Pancreas (tissue), 10 donors: Measurements from ENCODE around the gene ANKRD17. TPM values are rescaled to one million over a fixed set of nuclear protein-coding genes. Genes with fewer than 3 reads are reported as not detected.

ENCODE experiments used
- ATAC-seq, 4 donors: fragments of 200-7000 bp; cut with Tn5 transposase; one replicate each; pipeline versions ENCODE4 v1.8.0 to v1.9.1; 2020; ENCODE audit warnings: mild to moderate bottlenecking in 4 of 4, moderate library complexity in 4 of 4
- DNase-seq, 6 donors: peaks; one replicate each; pipeline ENCODE4 v3.0.0-alpha.2; 2020
- FAIRE-seq: peaks from 2 replicates; lab custom pipeline; 2012; peaks lifted over from hg19 to GRCh38; lab: Jason Lieb, UNC
- H3K27ac ChIP-seq, 4 donors: fragments of 200-600 bp; sonication (generic); 1 replicate in 3 of 4; 2 replicates in 1 of 4; pipeline versions ENCODE4 v1.5.0 to v1.8.0; 2020
- H3K27me3 ChIP-seq, 4 donors: fragments of 200-600 bp; one replicate each; pipeline ENCODE4 v1.8.0; 2021
- H3K36me3 ChIP-seq, 3 donors: fragments of 200-600 bp; sonication (generic) in 1 of 3; one replicate each; pipeline versions ENCODE4 v1.5.0 to v1.8.0; 2020 to 2021
- H3K4me1 ChIP-seq, 3 donors: fragments of 200-600 bp; one replicate each; pipeline ENCODE4 v1.8.0; 2021
- H3K4me3 ChIP-seq, 4 donors: fragments of 200-600 bp; sonication (generic) in 2 of 4; one replicate each; pipeline versions ENCODE4 v1.5.0 to v1.8.0; 2020 to 2021
- H3K9me3 ChIP-seq, 4 donors: fragments of 200-600 bp; one replicate each; pipeline ENCODE4 v1.8.0; 2021
- WGBS, 2 donors: extraction: QIAGEN DNeasy Blood & Tissue Kit; methylation state at CpG; one replicate each; pipeline ENCODE4 v1.1.7; 2013; 5-methylcytosine and 5-hydroxymethylcytosine counted together
- intact Hi-C, 3 donors: fragments of 100-400 bp; cut with DNase I; formaldehyde crosslinking; loops; one replicate each; pipeline versions ENCODE4 v1.11.1 to v1.14.2; 2022
- polyA plus RNA-seq, 2 donors: library from polyadenylated mRNA; stranded (reverse); fragments of 200-250 nt; gene quantifications; one replicate each; pipeline ENCODE4 v1.2.3, GENCODE V29; 2013
- total RNA-seq, 6 donors: library from RNA; stranded (reverse); fragmentation: NEBNext Ultra II Directional in 4 of 6; extraction: Animal tissue kit (Norgen Biotek cat#: 25700) in 4 of 6; gene quantifications; one replicate each; pipeline versions ENCODE4 v1.2.1 to v1.2.4, GENCODE V29; 2021 to 2023
- TF ChIP-seq, protein P1 (sequence below), 4 donors: fragments of 200-600 bp; sonication (generic) in 3 of 4; IDR thresholded peaks; one replicate each; pipeline versions ENCODE4 v1.5.0 to v1.8.0; 2021; ENCODE audit warnings: antibody characterized with exemption in 4 of 4
- donor health status: healthy with polysubstance abuse.
- donor health status: DM: no; HTN: no; CAD: no; lungs with moderate emphysema.
- donor health status: DM: no; HTN: no; CAD: no.
- donor health status: control.
- donor health status: control.
- donor health status: Bipolar disorder and iron deficiency.
- donor health status: DM: yes; HTN: yes; CAD: no.
- donor health status: DM: no; HTN: no; CAD: no.
- donor health status: DM: no; HTN: no; CAD: no.
- donor health status: DM: yes; HTN: yes; CAD: no.

Gene ANKRD17
- total and polyA plus RNA-seq, 8 donors = 7.7 to 45.8 (median 31.0) TPM

DNA sequence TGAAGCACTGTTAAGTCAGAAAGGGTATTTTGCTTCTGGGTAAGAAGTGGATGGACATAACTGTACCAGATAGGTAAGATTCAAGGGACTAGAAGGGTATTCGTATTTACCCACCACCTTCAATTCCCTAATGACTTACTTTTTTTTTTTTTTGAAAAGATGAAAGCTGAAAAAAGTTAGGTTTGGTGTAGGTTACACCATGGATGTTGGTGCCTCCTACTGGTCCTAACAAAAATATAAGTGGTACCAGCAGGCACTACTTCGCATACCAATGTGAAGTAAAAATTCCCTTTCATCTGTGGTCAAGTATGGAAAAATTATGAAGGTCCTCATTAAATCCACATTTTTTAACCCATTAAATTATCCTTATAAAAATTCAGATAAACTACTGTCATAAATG is 7.2 kb downstream of the ANKRD17 start:
- 90 to 95% methylated on average over 2 of the region's 2 CpGs for WGBS, 2 donors
- Histone ChIP-seq H3K9me3 (no peaks in the 10 kb centered on the region), H3K4me1 (peaks cover 5 to 37% (median 22%) of the 10 kb centered on the region in 3 donors), H3K27me3 (no peaks in the 10 kb centered on the region), H3K36me3 (no peaks in the 10 kb centered on the region), H3K27ac (no peak overlapping the region), H3K4me3 (no peak overlapping the region)
- TF ChIP-seq, protein P1, sequence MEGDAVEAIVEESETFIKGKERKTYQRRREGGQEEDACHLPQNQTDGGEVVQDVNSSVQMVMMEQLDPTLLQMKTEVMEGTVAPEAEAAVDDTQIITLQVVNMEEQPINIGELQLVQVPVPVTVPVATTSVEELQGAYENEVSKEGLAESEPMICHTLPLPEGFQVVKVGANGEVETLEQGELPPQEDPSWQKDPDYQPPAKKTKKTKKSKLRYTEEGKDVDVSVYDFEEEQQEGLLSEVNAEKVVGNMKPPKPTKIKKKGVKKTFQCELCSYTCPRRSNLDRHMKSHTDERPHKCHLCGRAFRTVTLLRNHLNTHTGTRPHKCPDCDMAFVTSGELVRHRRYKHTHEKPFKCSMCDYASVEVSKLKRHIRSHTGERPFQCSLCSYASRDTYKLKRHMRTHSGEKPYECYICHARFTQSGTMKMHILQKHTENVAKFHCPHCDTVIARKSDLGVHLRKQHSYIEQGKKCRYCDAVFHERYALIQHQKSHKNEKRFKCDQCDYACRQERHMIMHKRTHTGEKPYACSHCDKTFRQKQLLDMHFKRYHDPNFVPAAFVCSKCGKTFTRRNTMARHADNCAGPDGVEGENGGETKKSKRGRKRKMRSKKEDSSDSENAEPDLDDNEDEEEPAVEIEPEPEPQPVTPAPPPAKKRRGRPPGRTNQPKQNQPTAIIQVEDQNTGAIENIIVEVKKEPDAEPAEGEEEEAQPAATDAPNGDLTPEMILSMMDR (IDR thresholded peaks at IDR 0.05) = no peak
- intact Hi-C loops = loop anchor here in 1 of 3 donors (10.0 kb wide), 1 partner anchor 137 kb away; no protein-coding TSS in a partner anchor
- no peak for FAIRE-seq
- no peak for DNase-seq
- ATAC-seq = no peak

DNA sequence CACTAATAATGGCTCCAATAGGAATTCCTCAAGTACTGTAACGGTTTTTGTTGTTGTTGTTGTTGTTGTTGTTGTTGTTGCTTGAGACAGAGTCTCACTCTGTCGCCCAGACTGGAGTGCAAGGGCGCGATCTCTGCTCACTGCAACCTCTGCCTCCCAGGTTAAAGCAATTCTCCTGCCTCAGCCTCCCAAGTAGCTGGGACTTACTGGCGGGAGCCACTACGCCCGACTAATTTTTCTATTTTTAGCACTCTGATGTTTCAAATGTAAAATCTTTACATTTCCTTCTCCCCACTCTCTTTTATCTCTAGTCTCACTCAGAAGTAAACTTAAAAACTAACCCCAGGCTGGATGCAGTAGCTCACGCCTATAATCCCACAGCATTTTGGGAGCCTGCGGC is 8.0 kb downstream of the ANKRD17 start:
- Histone ChIP-seq H3K36me3 (no peaks in the 10 kb centered on the region), H3K4me3 (no peak overlapping the region), H3K4me1 (peaks cover 5 to 34% (median 22%) of the 10 kb centered on the region in 3 donors), H3K9me3 (no peaks in the 10 kb centered on the region), H3K27ac (no peak overlapping the region), H3K27me3 (no peaks in the 10 kb centered on the region)
- ATAC-seq (no peak), FAIRE-seq (no peak), DNase-seq (no peak)
- 95 to 96% methylated on average over 9 of the region's 9 CpGs for WGBS, 2 donors
- TF ChIP-seq, protein P1 (IDR thresholded peaks at IDR 0.05) = no peak
- intact Hi-C loops = loop anchor here in 1 of 3 donors (10.0 kb wide), 1 partner anchor 136 kb away; no protein-coding TSS in a partner anchor

DNA sequence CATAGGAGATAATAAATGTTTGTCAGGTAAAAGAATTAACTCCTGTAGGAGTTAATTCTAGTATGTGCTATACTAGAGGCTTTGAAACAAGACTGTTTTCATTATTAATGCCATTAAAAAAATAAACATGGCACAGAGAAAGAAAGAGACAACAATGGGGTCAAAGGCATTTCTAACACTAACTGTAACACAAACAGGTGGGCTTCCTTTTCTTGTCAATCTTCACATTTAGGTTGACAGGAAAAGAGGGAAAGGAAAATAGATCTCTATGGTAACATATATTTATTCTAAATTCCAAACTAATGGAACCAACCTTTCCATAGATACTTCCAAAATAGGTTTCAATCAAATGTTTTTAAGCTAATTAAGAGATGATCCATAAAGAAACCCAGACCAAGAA is 9.8 kb downstream of the ANKRD17 start:
- no peak overlapping the region for H3K27ac ChIP-seq
- H3K9me3 ChIP-seq = no peaks in the 10 kb centered on the region
- H3K4me3 ChIP-seq = no peak overlapping the region
- DNase-seq (no peak), FAIRE-seq (no peak), ATAC-seq (no peak)
- intact Hi-C loops = no loop called here
- no peaks in the 10 kb centered on the region for H3K36me3 ChIP-seq
- TF ChIP-seq, protein P1 (IDR thresholded peaks at IDR 0.05) = no peak
- no peaks in the 10 kb centered on the region for H3K27me3 ChIP-seq
- H3K4me1 ChIP-seq = peaks cover 0 to 21% (median 13%) of the 10 kb centered on the region in 3 donors

DNA sequence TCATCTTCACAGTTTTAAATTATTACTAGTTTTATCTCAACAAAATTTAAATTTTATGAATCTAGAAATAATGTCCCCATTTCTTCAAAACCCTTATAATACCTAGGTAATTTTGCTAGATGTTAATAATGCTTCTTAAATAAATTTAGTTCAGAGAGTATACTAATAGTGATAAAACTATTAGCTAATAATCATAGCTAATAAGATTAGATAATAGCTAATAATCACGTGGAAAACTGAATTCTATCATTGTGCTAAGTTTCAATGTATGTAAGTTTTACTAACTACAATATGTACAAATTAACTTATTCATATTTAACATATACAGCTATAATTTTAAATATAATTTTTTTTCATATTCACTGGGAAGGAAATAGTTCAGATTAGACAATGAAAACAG is 10.2 kb downstream of the ANKRD17 start:
- TF ChIP-seq, protein P1 (IDR thresholded peaks at IDR 0.05) = no peak
- no peaks in the 10 kb centered on the region for H3K36me3 ChIP-seq
- 58 to 64% methylated on average over 1 of the region's 1 CpG for WGBS, 2 donors
- DNase-seq (no peak), FAIRE-seq (peak; percentile 81), ATAC-seq (no peak)
- intact Hi-C loops = no loop called here
- H3K4me1 ChIP-seq = peaks cover 0 to 17% (median 9%) of the 10 kb centered on the region in 3 donors
- H3K27ac ChIP-seq = no peak overlapping the region
- H3K4me3 ChIP-seq = no peak overlapping the region
- H3K27me3 ChIP-seq = no peaks in the 10 kb centered on the region
- no peaks in the 10 kb centered on the region for H3K9me3 ChIP-seq

DNA sequence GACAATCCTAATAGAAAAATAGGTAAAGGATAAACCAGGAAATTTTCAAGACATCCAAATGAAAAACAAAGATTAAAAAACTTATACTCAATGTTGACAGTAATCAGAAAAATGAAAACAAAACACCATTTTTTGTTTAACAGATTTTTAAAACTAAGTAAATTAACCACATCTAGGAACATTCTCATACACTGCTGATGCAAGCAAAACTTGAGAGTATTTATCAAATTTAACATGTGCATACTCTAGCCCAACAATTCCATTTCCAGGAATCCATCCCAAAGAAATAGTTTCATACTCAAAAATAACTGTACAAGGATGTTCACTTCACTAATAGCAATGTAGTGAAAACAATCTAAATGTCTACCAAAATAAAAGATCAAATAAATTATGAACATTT is 11.5 kb downstream of the ANKRD17 start:
- Histone ChIP-seq H3K27ac (no peak overlapping the region), H3K9me3 (no peaks in the 10 kb centered on the region), H3K36me3 (no peaks in the 10 kb centered on the region), H3K4me1 (peaks cover 0 to 16% (median 0%) of the 10 kb centered on the region in 3 donors), H3K4me3 (no peak overlapping the region), H3K27me3 (no peaks in the 10 kb centered on the region)
- TF ChIP-seq, protein P1 (IDR thresholded peaks at IDR 0.05) = no peak
- peak; percentile 37 for FAIRE-seq
- ATAC-seq = no peak
- DNase-seq = no peak
- intact Hi-C loops = no loop called here
